Measurements from ENCODE around the gene GGTLC2. TPM values are rescaled to one million over a fixed set of nuclear protein-coding genes. Genes with fewer than 3 reads are reported as not detected.
"Not testable (repeated sequence)": the region's sequence is repeated elsewhere in the genome, so short reads cannot be mapped to it uniquely, and the experiment has no call there.

GGTLC2 gene
- not detected for total RNA-seq

DNA sequence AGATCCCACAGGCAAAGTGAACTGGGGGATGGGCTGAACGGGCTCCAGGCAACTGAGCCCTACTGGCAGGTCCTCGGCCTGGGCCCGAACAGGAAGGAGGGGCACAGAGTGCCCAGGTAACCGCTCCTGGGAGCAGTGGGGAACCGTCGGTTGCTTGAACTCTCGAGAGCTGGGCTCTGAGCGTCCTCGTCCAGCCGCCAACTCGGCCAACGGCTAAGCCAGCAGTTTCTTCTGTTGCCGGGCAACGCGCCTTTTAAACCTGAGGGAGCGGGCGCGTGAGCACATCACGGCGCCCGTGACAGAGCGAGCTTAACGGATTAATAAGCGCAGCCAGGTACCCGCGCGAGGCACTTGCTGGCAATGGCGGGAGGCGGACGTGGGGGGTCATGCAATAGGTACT lies at the start of gene GGTLC2:
Gene GGTLC2 (plus strand): TSS at position 301 of the 400 bp plus-strand sequence. CDS start 1,732 bp downstream, outside the sequence.
- H3K36me3 ChIP-seq (replicated peaks in 1 of 2; ENCODE audit: insufficient read depth in 1 of 2, low read depth in 2 of 2); ATAC-seq; H3K27ac ChIP-seq; H3K4me1 ChIP-seq; H3K9me3 ChIP-seq; H3K27me3 ChIP-seq; intact Hi-C loops (cut with DNase I); DNase-seq; H3K4me3 ChIP-seq: not testable (repeated sequence)
- WGBS, 2 donors: 80% methylated on average over 1 of the region's 30 CpGs; no CpG with 5 or more reads in 1 of the 2 donors

GRCh38 chr22:22595001-22595835 lies 49.2 kb upstream of the GGTLC2 start:
- ATAC-seq: no peak
- 77 to 78% methylated on average over 4 to 5 of the region's 5 CpGs for WGBS, 2 donors
- Histone ChIP-seq H3K27ac (no peak overlapping the region), H3K4me3 (no peak overlapping the region), H3K36me3 (replicated peaks in 1 of 2; ENCODE audit: insufficient read depth in 1 of 2, low read depth in 2 of 2) (no peaks in the 10 kb centered on the region), H3K27me3 (no peaks in the 10 kb centered on the region), H3K9me3 (no peaks in the 10 kb centered on the region), H3K4me1 (no peaks in the 10 kb centered on the region)
- DNase-seq: no peak
- TF ChIP-seq, protein P1, sequence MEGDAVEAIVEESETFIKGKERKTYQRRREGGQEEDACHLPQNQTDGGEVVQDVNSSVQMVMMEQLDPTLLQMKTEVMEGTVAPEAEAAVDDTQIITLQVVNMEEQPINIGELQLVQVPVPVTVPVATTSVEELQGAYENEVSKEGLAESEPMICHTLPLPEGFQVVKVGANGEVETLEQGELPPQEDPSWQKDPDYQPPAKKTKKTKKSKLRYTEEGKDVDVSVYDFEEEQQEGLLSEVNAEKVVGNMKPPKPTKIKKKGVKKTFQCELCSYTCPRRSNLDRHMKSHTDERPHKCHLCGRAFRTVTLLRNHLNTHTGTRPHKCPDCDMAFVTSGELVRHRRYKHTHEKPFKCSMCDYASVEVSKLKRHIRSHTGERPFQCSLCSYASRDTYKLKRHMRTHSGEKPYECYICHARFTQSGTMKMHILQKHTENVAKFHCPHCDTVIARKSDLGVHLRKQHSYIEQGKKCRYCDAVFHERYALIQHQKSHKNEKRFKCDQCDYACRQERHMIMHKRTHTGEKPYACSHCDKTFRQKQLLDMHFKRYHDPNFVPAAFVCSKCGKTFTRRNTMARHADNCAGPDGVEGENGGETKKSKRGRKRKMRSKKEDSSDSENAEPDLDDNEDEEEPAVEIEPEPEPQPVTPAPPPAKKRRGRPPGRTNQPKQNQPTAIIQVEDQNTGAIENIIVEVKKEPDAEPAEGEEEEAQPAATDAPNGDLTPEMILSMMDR (IDR thresholded peaks at IDR 0.05): no peak
- TF ChIP-seq POLR2A (IDR thresholded peaks at IDR 0.05): no peak
- intact Hi-C loops (cut with DNase I): no loop called here

GRCh38 chr22:22598144-22598543 lies 46.3 kb upstream of the GGTLC2 start:
- no peak overlapping the region for H3K27ac ChIP-seq
- TF ChIP-seq, protein P1 (IDR thresholded peaks at IDR 0.05): no peak
- TF ChIP-seq POLR2A (IDR thresholded peaks at IDR 0.05): no peak
- DNase-seq (no peak), ATAC-seq (no peak)
- no peaks in the 10 kb centered on the region for H3K36me3 ChIP-seq (replicated peaks in 1 of 2; ENCODE audit: insufficient read depth in 1 of 2, low read depth in 2 of 2)
- H3K9me3 ChIP-seq: no peaks in the 10 kb centered on the region
- no peaks in the 10 kb centered on the region for H3K4me1 ChIP-seq
- H3K27me3 ChIP-seq: no peaks in the 10 kb centered on the region
- no peak overlapping the region for H3K4me3 ChIP-seq
- WGBS, 2 donors: 47 to 51% methylated on average over 3 to 5 of the region's 5 CpGs
- intact Hi-C loops (cut with DNase I): no loop called here

DNA sequence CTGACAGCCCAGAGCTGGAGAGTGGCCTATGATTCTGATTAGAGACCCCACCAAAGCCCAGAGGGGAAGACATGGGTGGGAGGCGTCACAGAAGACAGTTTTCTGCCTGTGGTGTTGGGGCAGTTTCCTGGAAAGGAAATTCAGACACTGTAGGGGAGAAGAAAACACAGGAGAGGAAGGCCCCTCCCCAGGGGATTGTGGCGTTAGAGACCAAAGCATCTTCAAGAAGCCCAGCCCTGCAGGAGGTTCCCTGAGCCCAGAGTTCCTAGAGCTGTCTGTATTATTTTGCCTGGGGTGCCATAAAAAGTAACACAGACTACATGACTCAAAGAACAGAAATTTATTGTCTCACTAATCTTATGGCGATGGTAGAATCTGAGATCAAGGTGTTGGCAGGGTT lies 45.2 kb upstream of the GGTLC2 start:
- 59 to 75% methylated on average over 3 of the region's 3 CpGs for WGBS, 2 donors
- no peak for DNase-seq
- ATAC-seq: no peak
- TF ChIP-seq POLR2A (IDR thresholded peaks at IDR 0.05): no peak
- TF ChIP-seq, protein P1 (IDR thresholded peaks at IDR 0.05): no peak
- Histone ChIP-seq H3K27me3 (no peaks in the 10 kb centered on the region), H3K9me3 (no peaks in the 10 kb centered on the region), H3K36me3 (replicated peaks in 1 of 2; ENCODE audit: insufficient read depth in 1 of 2, low read depth in 2 of 2) (no peaks in the 10 kb centered on the region), H3K4me3 (no peak overlapping the region), H3K27ac (no peak overlapping the region), H3K4me1 (no peaks in the 10 kb centered on the region)
- intact Hi-C loops (cut with DNase I): no loop called here

DNA sequence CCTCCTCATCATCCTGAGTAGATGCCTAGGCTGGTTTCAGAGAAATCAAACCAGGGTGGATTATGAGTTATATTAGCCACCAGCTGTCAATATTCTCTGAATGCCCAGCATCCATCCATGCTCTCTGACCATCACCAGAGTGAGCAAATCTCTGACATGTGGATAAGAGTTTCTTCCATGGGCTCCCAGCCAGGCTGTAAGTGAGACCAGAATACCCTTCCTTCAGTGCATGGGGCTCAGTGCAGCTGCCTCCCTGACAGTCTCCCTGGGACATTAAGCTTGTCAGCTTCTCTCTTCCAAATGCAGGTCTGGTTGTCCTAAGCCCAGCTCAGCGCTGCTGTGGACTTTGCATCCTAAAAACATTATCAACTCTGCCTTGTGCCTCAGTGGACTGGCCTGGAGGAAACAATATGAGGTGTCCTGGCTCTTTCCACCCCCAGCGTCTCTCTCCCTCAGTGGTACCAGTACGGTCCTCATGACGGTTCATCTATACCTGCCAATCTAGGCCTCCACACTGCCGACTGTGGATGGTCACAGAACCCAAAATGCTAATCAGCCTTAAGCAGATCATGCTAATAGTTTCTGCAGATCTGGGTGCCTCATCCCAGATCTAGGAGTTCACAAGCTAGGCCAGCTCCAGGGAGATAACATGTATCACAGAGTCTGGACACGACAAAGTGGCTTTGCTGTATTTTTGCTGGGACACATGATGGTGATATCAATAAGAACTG lies 43.7 kb upstream of the GGTLC2 start:
- intact Hi-C loops (cut with DNase I): no loop called here
- DNase-seq (no peak), ATAC-seq (no peak)
- WGBS, 2 donors: 83% methylated on average over 6 of the region's 6 CpGs
- TF ChIP-seq, protein P1 (IDR thresholded peaks at IDR 0.05): no peak
- TF ChIP-seq POLR2A (IDR thresholded peaks at IDR 0.05): no peak
- H3K36me3 ChIP-seq (replicated peaks in 1 of 2; ENCODE audit: insufficient read depth in 1 of 2, low read depth in 2 of 2): no peaks in the 10 kb centered on the region
- no peaks in the 10 kb centered on the region for H3K9me3 ChIP-seq
- H3K27me3 ChIP-seq: no peaks in the 10 kb centered on the region
- H3K4me3 ChIP-seq: no peak overlapping the region
- no peak overlapping the region for H3K27ac ChIP-seq
- no peaks in the 10 kb centered on the region for H3K4me1 ChIP-seq

Data from body of pancreas (tissue), 4 donors.